Hippocampal formation (tissue), 2 donors: ENCODE results near the gene TTC16.

Source experiments
- DNase-seq, 2 donors: peaks; one replicate each; lab custom pipeline; 2025; lab: John Stamatoyannopoulos, UW

Gene TTC16

GRCh38 chr9:127698985-127699670 lies 16.8 kb upstream of the TTC16 start:
- DNase-seq, result peak; percentile 95

- DNase-seq, result peak in 1 of 2 donors; percentile 40
Observed at GRCh38 chr9:127700140-127700539, 15.7 kb upstream of the TTC16 start.

- DNase-seq, result no peak
Observed at GRCh38 chr9:127700594-127701255, 15.2 kb upstream of the TTC16 start.

- no peak for DNase-seq
Observed at GRCh38 chr9:127703289-127703946, 12.5 kb upstream of the TTC16 start.

- DNase-seq, result no peak
Observed at GRCh38 chr9:127705577-127706379, 10.1 kb upstream of the TTC16 start.

GRCh38 chr9:127706836-127707241 lies 9.0 kb upstream of the TTC16 start, which contains the start of gene CFAP157:
TSS of gene CFAP157 (plus strand) at chr9:127706988. CDS start at chr9:127707032, 44 bp downstream.
- DNase-seq, result no peak

- DNase-seq, result no peak
Observed at GRCh38 chr9:127707766-127708165, 8.1 kb upstream of the TTC16 start.

GRCh38 chr9:127708952-127709587 lies 6.8 kb upstream of the TTC16 start:
- DNase-seq, result no peak

GRCh38 chr9:127710204-127710783 lies 5.6 kb upstream of the TTC16 start:
- DNase-seq, result no peak

- DNase-seq, result no peak
Observed at GRCh38 chr9:127711226-127711701, 4.6 kb upstream of the TTC16 start.

- DNase-seq, result no peak
Observed at GRCh38 chr9:127711831-127712274, 4.0 kb upstream of the TTC16 start.

GRCh38 chr9:127712371-127712770 lies 3.5 kb upstream of the TTC16 start:
- DNase-seq, result no peak

- DNase-seq, result no peak
Observed at GRCh38 chr9:127712867-127713266, 3.0 kb upstream of the TTC16 start.

GRCh38 chr9:127714020-127714750 lies 1.7 kb upstream of the TTC16 start:
- DNase-seq, result no peak

- DNase-seq, result no peak
Observed at GRCh38 chr9:127714951-127715469, 869 bp upstream of the TTC16 start.

GRCh38 chr9:127716412-127716811 lies 533 bp downstream of the TTC16 start:
- DNase-seq, result no peak

GRCh38 chr9:127717766-127718165 lies 1.9 kb downstream of the TTC16 start:
- DNase-seq, result no peak

- no peak for DNase-seq
Observed at GRCh38 chr9:127720031-127720864, 4.4 kb downstream of the TTC16 start.

- DNase-seq, result no peak
Observed at GRCh38 chr9:127720865-127721227, 5.0 kb downstream of the TTC16 start.
